Epithelial cell of esophagus (primary cell): ENCODE results near the gene NLGN1.
A peak's percentile ranks its signal among the peaks of the same experiment; 100 is the strongest.

Experiments
- DNase-seq: peaks from one replicate; pipeline ENCODE4 v3.0.0; 2010; ENCODE audit warnings: low read depth
- H3K4me3 ChIP-seq: 2 replicates; pipeline ENCODE4 v1.5.1; 2011; ENCODE audit warnings: mild to moderate bottlenecking, low read length, control low read depth
- TF ChIP-seq, protein P1 (sequence below): IDR thresholded peaks from 2 replicates; pipeline ENCODE4 v1.5.1; 2011; ENCODE audit warnings: low read depth, mild to moderate bottlenecking, low read length, control low read depth, inconsistent platforms; ENCODE audit not compliant: insufficient read depth; ENCODE audit errors: missing control alignments

NLGN1 gene

DNA sequence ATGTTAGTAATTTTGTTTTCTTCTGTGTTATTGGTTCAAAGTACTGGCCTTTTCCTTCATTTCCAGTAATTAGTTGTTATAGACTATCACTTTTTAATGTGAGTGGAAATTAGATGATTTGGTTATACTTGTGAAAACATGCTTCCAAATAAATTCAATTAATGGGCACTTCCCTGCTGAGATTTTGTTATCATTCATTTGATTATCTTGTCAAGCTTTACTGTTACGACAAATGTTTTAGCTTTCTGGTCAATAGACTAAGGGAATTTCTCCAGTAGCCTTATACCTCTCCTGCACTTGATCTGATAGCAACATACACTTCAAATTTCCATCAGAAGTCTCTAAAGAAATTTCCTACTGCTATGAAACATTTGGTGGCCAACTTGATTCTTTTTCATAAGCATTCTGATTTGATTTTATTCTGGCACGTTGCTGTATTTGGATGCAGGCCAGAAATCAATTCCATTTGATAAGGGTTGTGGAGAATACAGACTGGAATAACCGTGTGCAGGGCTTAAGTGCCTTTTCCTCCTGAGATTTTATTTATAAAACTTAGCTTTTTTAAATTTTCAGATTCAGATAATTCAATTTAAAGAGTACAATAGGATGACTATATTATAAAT is 887.8 kb downstream of the NLGN1 start:
- H3K4me3 ChIP-seq = no peak overlapping the region
- TF ChIP-seq, protein P1, sequence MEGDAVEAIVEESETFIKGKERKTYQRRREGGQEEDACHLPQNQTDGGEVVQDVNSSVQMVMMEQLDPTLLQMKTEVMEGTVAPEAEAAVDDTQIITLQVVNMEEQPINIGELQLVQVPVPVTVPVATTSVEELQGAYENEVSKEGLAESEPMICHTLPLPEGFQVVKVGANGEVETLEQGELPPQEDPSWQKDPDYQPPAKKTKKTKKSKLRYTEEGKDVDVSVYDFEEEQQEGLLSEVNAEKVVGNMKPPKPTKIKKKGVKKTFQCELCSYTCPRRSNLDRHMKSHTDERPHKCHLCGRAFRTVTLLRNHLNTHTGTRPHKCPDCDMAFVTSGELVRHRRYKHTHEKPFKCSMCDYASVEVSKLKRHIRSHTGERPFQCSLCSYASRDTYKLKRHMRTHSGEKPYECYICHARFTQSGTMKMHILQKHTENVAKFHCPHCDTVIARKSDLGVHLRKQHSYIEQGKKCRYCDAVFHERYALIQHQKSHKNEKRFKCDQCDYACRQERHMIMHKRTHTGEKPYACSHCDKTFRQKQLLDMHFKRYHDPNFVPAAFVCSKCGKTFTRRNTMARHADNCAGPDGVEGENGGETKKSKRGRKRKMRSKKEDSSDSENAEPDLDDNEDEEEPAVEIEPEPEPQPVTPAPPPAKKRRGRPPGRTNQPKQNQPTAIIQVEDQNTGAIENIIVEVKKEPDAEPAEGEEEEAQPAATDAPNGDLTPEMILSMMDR = no peak
- DNase-seq = no peak

DNA sequence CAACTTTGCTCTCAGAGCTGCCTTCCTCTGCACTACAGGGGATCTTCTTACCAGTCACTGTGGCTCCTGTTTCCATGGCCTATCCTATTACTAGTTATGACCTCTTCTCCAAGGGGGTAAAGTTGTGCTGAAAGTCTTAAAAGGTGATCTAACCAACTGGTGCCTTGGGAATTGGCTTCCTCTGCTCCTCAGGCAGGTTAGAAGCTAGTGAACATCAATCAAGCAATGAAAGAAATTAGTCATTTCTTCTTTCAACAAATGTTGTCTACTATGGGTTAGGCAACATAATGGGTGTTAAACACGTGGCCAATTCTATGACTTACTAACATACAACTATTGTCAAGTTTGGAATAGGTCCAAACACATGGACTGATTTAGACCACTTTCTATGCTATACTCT is 890.2 kb downstream of the NLGN1 start:
- DNase-seq = peak; percentile 25
- TF ChIP-seq, protein P1 = no peak
- no peak overlapping the region for H3K4me3 ChIP-seq

DNA sequence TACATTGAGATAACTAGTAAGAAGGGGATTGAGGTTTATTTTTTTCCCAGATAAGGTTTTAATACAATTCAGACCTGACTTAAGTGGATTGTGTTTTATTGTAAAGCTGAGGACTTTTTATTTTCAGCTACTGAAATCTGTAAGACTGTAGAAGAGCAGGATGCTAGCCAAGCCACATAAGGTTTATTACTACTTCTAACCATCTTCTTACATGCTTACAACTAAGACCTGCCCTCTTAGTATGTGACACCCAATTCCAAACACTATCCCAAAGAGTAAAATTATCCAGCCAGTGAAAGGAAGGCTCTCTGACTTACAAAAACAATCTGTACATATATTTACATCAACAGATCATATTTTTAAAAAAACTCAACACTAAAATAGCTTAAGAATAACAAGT is 897.1 kb downstream of the NLGN1 start:
- no peak for DNase-seq
- no peak overlapping the region for H3K4me3 ChIP-seq
- TF ChIP-seq, protein P1 = no peak

DNA sequence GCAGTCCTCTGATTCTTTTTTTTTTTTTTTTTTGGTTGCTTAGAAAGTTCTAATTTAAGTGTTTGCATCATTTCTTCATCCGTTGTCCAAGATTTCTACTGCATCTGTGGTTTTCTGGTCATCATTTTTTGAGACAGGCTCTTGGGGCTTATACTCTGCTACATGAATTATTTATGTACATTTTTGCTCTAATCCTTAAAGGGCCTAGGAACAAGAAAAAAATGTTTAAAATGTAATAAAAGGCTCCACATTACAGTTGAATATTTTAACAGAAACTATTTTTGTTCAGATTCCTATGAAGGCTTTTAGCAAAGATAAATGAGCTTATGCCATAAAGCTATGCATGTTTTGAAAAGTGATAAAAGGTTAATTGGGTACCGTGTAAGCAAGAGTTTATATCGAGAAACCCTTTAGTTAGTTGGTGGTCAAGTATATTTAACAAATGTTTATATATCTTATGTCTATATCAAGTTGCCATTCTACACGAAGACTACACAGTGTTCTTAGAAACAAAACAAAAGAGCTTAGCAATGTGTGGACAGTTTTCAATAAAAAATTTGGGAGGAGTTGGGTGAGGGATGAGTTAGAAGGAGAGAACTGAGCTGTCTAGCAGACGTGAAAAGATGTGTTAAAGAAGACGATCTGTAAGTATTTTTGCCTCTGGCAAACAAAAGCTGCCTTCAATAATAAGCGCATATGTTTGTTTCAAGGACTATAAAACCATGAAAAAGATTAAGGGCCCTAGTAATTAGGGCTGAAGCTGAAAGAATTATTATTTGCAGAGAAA is 898.0 kb downstream of the NLGN1 start:
- no peak for DNase-seq
- no peak overlapping the region for H3K4me3 ChIP-seq
- TF ChIP-seq, protein P1 = no peak

DNA sequence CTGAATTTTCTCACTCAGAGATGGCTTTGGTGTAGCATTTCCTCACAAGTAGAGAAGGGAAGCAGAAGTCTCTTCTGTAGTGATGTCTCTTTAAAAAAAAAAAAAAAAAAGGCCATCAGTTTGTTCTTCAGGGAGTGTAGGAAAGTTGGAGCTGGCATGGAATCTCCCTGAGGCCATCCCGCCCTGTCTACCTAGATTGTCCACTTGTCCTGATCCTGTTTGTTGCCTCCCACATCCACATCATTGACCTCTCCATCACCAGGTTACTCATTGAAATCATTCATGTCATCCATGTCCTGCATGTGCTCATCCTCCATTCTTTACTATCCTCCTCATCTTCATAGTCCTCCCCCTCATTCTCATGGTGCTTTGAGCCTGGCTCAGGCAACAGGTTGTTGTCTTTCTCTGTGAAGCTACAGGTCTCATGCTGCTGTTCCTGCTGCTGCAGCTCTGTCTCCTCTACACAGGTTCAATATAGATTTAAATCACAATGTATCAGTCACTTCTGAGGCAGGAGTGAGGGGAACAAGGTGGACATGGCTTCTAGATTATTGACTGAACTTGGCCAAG is 905.3 kb downstream of the NLGN1 start:
- no peak for DNase-seq
- no peak overlapping the region for H3K4me3 ChIP-seq
- TF ChIP-seq, protein P1 = no peak

DNA sequence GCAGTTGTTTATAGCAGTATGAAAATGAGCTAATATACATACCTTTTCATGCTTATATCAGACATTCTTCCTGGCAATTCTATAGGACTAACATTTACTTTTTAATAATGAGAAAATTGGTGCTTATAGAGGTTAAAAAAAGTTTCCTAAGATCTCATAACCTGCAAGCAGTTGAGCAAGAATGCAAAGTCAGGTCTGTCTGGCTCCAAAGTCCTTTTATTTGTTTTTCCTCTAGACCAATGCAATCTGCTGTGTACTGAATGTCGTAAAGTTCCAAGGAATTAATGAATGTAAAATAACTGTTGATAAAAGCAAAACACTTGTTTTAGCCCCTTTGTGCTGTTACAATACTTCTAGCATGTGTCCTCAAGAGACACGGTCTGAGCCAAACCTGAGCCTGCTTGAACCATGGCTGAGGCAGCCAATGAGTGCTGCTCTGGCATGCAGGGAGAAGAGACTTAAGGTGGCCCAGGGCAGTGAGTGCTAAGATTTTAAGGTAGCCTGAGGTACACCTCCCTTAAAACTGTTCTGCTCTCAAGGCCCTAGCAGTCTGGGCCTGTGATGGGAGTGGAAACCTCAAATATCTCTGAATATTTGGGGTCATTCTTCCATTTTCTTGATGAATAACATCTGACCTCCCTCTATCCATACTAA is 906.5 kb downstream of the NLGN1 start:
- TF ChIP-seq, protein P1 = no peak
- DNase-seq = no peak
- no peak overlapping the region for H3K4me3 ChIP-seq
